HepG2 (cell line): Measurements from ENCODE around the gene PC. TPM values are rescaled to one million over a fixed set of nuclear protein-coding genes. Genes with fewer than 3 reads are reported as not detected.

ENCODE experiments used
- ATAC-seq: fragments of 200-7000 bp; cut with Tn5 transposase; 3 replicates; pipeline ENCODE4 v1.9.1; 2020; ENCODE audit warnings: mild to moderate bottlenecking, moderate library complexity
- BruUV-seq: library from RNA; stranded (reverse); fragments of 400-500 nt; replicated peaks from 2 replicates; lab custom pipeline; 2021; lab: Mats Ljungman, UMichigan
- CTCF ChIA-PET: fragments of 300-600 bp; formaldehyde crosslinking; extraction: SDS; loops from one replicate; lab custom pipeline; 2021; ENCODE audit warnings: low total read pairs, inconsistent platforms, low intra/inter-chr PET ratio; lab: Yijun Ruan, JAX
- POLR2A ChIA-PET: fragments of 350-600 bp; sonication (Branson Sonifier 250); formaldehyde crosslinking; loops from one replicate; lab custom pipeline; 2020; ENCODE audit warnings: antibody characterized with exemption, inconsistent platforms; lab: Yijun Ruan, JAX
- DNase-seq: peaks from one replicate; pipeline ENCODE4 v3.0.0-alpha.2; 2015; ENCODE audit warnings: low spot score
- FAIRE-seq: peaks from 3 replicates; lab custom pipeline; 2011; peaks lifted over from hg19 to GRCh38; lab: Jason Lieb, UNC
- H2AFZ ChIP-seq: one replicate; pipeline ENCODE4 v1.6.1; 2011; ENCODE audit warnings: low read length, inconsistent platforms
- H3K27ac ChIP-seq: fragments of 300-600 bp; 3 replicates; pipeline ENCODE4 v1.8.0; 2011; ENCODE audit warnings: mixed run types, mild to moderate bottlenecking, mixed read lengths, low read length, inconsistent platforms; ENCODE audit not compliant: insufficient read depth; ENCODE audit errors: extremely low read length
- H3K27me3 ChIP-seq, 2 experiments: fragments of 200-600 bp in 1 of 2; 2 replicates in 1 of 2; 3 replicates in 1 of 2; pipeline versions ENCODE4 v1.6.0 to v1.8.0; 2011; ENCODE audit warnings: low read length in 2 of 2, mild to moderate bottlenecking in 2 of 2, moderate library complexity in 2 of 2, inconsistent platforms in 1 of 2; ENCODE audit not compliant: insufficient read depth in 2 of 2, control insufficient read depth in 1 of 2
- H3K36me3 ChIP-seq, 2 experiments: fragments of 200-600 bp in 1 of 2; replicated peaks in 1 of 2; 2 replicates in 1 of 2; 3 replicates in 1 of 2; pipeline versions ENCODE4 v1.5.1 to v1.8.0; 2011; ENCODE audit warnings: low read length in 2 of 2, inconsistent platforms in 1 of 2; ENCODE audit not compliant: insufficient read depth in 2 of 2, control insufficient read depth in 1 of 2
- H3K4me1 ChIP-seq: 2 replicates; pipeline ENCODE4 v1.5.1; 2012; ENCODE audit warnings: low read length, inconsistent platforms; ENCODE audit not compliant: insufficient read depth
- H3K4me2 ChIP-seq: 2 replicates; pipeline ENCODE4 v1.6.0; 2011; ENCODE audit warnings: low read depth, low read length, inconsistent platforms
- H3K4me3 ChIP-seq, 3 experiments: fragments of 200-600 bp in 1 of 3; sonication (generic), shearing (Covaris generic) in 1 of 3; replicated peaks in 1 of 3; 2 replicates each; pipeline ENCODE4 v1.5.1; 2011 to 2016; ENCODE audit warnings: low read length in 3 of 3, inconsistent platforms in 2 of 3, low read depth in 2 of 3, mild to moderate bottlenecking in 2 of 3, control low read depth in 1 of 3, mixed read lengths in 1 of 3; ENCODE audit not compliant: insufficient read depth in 1 of 3
- H3K79me2 ChIP-seq: one replicate; pipeline ENCODE4 v1.6.1; 2011; ENCODE audit warnings: low read length, inconsistent platforms; ENCODE audit not compliant: insufficient read depth
- H3K9ac ChIP-seq: 2 replicates; pipeline ENCODE4 v1.6.0; 2011; ENCODE audit warnings: mild to moderate bottlenecking, low read depth, low read length, inconsistent platforms; ENCODE audit not compliant: insufficient read depth
- H3K9me3 ChIP-seq: 2 replicates; pipeline ENCODE4 v1.5.1; 2012; ENCODE audit warnings: mild to moderate bottlenecking, low read length
- H4K20me1 ChIP-seq: 2 replicates; pipeline ENCODE4 v1.6.0; 2011; ENCODE audit warnings: inconsistent platforms, mild to moderate bottlenecking, low read length, moderate library complexity; ENCODE audit not compliant: insufficient read depth
- AGO1 ChIP-seq: fragments of 200-400 bp; formaldehyde crosslinking; IDR thresholded peaks from 2 replicates; pipeline ENCODE4 v1.6.1; 2017; ENCODE audit warnings: mild to moderate bottlenecking, low read depth, low read length, moderate library complexity; ENCODE audit not compliant: poor library complexity, severe bottlenecking
- AGO2 ChIP-seq: fragments of 200-400 bp; formaldehyde crosslinking; optimal IDR thresholded peaks from 2 replicates; pipeline ENCODE3; 2017; ENCODE audit warnings: mild to moderate bottlenecking, low read depth, low read length, moderate library complexity
- AKAP8 ChIP-seq: sonication (generic); formaldehyde crosslinking; IDR thresholded peaks from 2 replicates; pipeline ENCODE4 v1.5.1; 2020; ENCODE audit warnings: mild to moderate bottlenecking, missing genetic modification reagents
- NAIF1 ChIP-seq: sonication (generic); formaldehyde crosslinking; IDR thresholded peaks from 2 replicates; pipeline ENCODE4 v1.5.0; 2020; ENCODE audit warnings: mild to moderate bottlenecking, missing genetic modification reagents, borderline replicate concordance
- ZBTB39 ChIP-seq: sonication (generic); formaldehyde crosslinking; IDR thresholded peaks from 2 replicates; pipeline ENCODE4 v1.5.0; 2020; ENCODE audit warnings: missing genetic modification reagents
- WGBS: methylation state at CpG from one replicate; pipeline ENCODE4 v1.1.6; 2017; ENCODE audit warnings: low lambda C conversion rate; 5-methylcytosine and 5-hydroxymethylcytosine counted together
- in situ Hi-C: cut with HindIII; loops from 2 replicates; pipeline ENCODE4 v1.10.0; 2017; ENCODE audit warnings: low pct_unique_long_range_greater_than_20kb; ENCODE audit not compliant: extremely low pct_ligation_motif_present
- intact Hi-C: fragments of 100-400 bp; cut with micrococcal nuclease; formaldehyde crosslinking; loops from one replicate; pipeline ENCODE4 v1.10.0; 2022; ENCODE audit not compliant: unreplicated experiment
- polyA plus RNA-seq, 8 experiments: library from polyadenylated mRNA; depleted of rRNA in 3 of 8; stranded (reverse) in 7 of 8; unstranded in 1 of 8; fragments of >200 nt; fragmentation: Illumina TruSeq in 4 of 8; extraction: Trizol in 4 of 8; gene quantifications; 2 replicates each; pipeline versions ENCODE4 v1.2.1 to v1.2.3, GENCODE V29; 2011 to 2016; ENCODE audit warnings: low read depth in 4 of 8, missing spikeins in 1 of 8, mixed read lengths in 1 of 8; ENCODE audit not compliant: insufficient read depth in 1 of 8
- total RNA-seq, 5 experiments: library from RNA; depleted of rRNA; stranded (reverse); fragments of >200 nt; fragmentation: Illumina TruSeq; extraction: Trizol; gene quantifications; 2 replicates each; pipeline ENCODE4 v1.2.3, GENCODE V29; 2016; ENCODE audit warnings: low read depth in 1 of 5

The PC gene
- total and polyA plus RNA-seq, 2 of the 13 experiments (the other 11 are each of a cell fraction or from before 2014, with no cell fraction given): 29.0 to 39.0 TPM

DNA sequence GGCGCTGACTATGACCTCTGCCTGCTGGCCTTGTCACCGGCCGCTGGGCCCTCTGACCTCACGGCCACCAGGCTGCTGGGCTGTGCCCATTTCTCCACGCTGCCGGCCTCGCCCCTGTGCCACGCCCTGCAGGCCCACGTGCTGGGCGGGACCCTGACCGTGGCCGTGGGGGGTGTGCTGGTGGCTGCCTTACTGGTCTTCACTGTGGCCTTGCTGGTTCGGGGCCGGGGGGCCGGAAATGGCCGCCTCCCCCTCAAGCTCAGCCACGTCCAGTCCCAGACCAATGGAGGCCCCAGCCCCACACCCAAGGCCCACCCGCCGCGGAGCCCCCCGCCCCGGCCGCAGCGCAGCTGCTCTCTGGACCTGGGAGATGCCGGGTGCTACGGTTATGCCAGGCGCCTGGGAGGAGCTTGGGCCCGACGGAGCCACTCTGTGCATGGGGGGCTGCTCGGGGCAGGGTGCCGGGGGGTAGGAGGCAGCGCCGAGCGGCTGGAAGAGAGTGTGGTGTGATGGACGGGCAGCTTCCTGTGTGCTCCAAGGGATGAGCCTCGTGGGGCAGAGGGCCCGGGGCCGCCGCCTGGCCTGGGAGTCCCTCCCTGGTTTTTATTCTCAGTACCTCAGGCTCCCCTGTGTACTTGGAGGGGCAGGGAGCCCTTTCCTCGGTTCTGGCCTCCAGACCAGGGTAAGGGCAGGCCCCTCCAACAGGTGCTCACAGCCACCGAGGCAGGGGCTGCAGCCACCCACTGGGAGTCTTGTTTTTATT is 98.3 kb downstream of the PC start:
- Histone ChIP-seq H4K20me1 (no peaks in the 10 kb centered on the region), H2AFZ (no peak overlapping the region), H3K27ac (no peak overlapping the region), H3K36me3 (peaks cover 13 to 15% of the 10 kb centered on the region in 2 experiments; a peak in 3 of 5 replicates), H3K27me3 (no peaks in the 10 kb centered on the region), H3K4me3 (no peak overlapping the region), H3K9ac (no peak overlapping the region), H3K79me2 (no peaks in the 10 kb centered on the region), H3K4me1 (peaks cover 10% of the 10 kb centered on the region), H3K9me3 (no peaks in the 10 kb centered on the region), H3K4me2 (no peak overlapping the region)
- CTCF ChIA-PET: no interaction called here
- DNase-seq: no peak
- intact Hi-C loops (no loop called here), in situ Hi-C loops (no loop called here)
- no TSS peak for BruUV-seq
- ATAC-seq: no peak
- no peak for FAIRE-seq
- 98% methylated on average over 18 of the region's 41 CpGs for WGBS
- POLR2A ChIA-PET: no interaction called here
- TF ChIP-seq AGO1 (peak; percentile 6), AKAP8 (peak; percentile 50; the same call in 1 of the 2 replicates), NAIF1 (CRISPR knock-in tag) (no peak), AGO2 (peak; percentile 59)

- H3K27ac ChIP-seq: no peak overlapping the region
- H4K20me1 ChIP-seq: no peaks in the 10 kb centered on the region
- H3K27me3 ChIP-seq: no peaks in the 10 kb centered on the region
- no peak overlapping the region for H2AFZ ChIP-seq
- TF ChIP-seq AGO2 (peak; percentile 0), ZBTB39 (CRISPR knock-in tag) (no peak)
- TF ChIP-seq, all 625 proteins: peak for 1
- WGBS: 94% methylated on average over 18 of the region's 29 CpGs
- Histone ChIP-seq H3K4me3 (no peak overlapping the region), H3K9me3 (no peaks in the 10 kb centered on the region), H3K4me2 (no peak overlapping the region), H3K36me3 (peaks cover 9 to 15% of the 10 kb centered on the region in 2 experiments; a peak in 3 of 5 replicates), H3K9ac (no peak overlapping the region), H3K4me1 (peaks cover 11% of the 10 kb centered on the region), H3K79me2 (no peaks in the 10 kb centered on the region)
- in situ Hi-C loops: no loop called here
- BruUV-seq: no TSS peak
- no peak for DNase-seq
- intact Hi-C loops: no loop called here
- no peak for FAIRE-seq
- ATAC-seq: no peak
- ChIA-PET CTCF (no interaction called here), POLR2A (no interaction called here)
Measured at GRCh38 chr11:66858939-66859685, 99.1 kb downstream of the PC start.
